Activated CD4-positive, alpha-beta T cell treated with anti-CD3 and anti-CD28 coated beads, Interleukin-2, amount 50 U/mL, for 1 hour (primary cell): ENCODE measurements around the gene DGAT2.

Source experiments
- DNase-seq: peaks from one replicate; pipeline ENCODE4 v3.0.0-alpha.2; 2020

The DGAT2 gene

GRCh38 chr11:75802021-75802912 lies 33.7 kb downstream of the DGAT2 start:
- DNase-seq, result no peak

GRCh38 chr11:75802913-75803820 lies 34.6 kb downstream of the DGAT2 start:
- DNase-seq, result peak; percentile 69

DNA sequence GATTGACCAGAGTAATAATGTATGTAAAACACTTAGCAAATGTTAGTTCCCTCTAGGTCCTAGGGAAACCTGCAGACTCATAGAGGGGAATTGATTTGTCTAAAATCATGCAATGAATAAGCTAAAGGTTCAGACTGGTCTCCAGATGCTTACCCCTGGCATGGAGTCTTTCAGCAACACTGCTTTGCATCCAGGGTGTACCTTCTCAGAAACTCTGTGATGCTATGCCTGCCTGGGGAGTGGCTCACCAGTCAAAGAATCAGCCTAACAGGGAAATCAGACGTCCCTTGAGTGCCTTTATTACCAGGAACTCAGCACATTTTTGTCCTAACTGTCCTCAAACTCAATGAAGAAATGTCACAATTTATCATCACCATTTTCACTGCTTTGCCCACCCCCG lies 40.5 kb downstream of the DGAT2 start:
- DNase-seq, result no peak

- no peak for DNase-seq
Observed at GRCh38 chr11:75809991-75810390, 41.4 kb downstream of the DGAT2 start.

DNA sequence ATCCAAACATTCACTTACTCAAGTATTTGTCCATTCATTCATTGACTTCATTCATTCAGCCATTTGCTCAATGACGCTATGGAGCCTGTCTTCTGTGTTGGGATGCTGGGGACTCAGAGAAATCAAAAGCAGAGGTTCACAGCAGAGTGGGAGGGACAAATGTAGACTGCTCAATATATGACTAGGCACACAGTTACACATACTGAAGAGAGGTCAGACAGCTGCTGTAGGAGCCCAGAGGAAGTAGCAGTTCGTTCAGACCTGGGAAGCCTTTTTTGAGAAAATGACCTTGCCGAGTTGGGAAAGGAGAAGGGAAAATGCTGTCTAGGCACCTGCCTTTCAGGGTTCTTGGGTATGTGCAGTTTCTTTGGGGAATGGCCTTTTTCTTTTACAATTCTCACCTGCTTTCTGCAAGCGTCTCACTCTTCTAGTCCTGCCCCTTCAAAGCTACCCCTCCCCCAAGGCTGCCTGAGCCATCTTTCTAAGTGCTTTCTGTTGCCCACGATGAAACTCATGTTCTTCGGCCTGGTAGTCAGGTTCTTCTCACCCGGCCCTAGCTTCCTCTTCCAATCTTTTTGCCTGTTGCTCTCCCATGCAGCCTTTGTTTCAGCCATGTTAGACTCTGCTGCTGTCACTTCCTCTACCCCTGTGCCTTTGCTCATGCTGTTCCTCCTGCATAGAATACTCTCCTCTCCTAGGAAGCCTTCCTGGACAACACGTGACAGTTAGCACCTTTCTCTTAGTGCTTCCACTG lies 42.2 kb downstream of the DGAT2 start:
- DNase-seq, result no peak

GRCh38 chr11:75811485-75811884 lies 42.9 kb downstream of the DGAT2 start:
- no peak for DNase-seq

DNA sequence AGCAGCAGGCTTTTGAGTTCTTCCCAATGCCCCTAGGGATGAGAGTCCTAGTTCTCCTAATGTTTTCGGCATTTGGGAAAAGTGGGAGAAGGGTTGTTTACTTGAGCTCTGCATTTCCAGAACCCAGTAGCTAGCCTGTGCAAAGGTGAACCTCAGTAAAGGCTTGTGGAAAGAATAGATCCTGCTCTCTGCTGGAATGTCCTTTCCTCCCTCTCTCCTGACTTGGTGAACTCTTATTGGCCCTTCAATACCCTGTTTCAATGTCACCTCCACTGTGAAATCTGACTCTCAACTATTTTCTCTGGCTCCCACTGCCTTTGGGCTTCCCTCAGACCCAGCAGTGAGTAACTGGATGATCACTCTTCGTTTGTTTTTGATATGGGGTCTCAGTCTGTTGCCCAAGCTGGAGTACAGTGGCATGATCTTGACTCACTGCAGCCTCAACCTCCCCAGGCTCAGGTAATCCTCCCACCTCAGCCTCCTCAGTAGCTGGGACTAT lies 44.0 kb downstream of the DGAT2 start:
- no peak for DNase-seq

DNA sequence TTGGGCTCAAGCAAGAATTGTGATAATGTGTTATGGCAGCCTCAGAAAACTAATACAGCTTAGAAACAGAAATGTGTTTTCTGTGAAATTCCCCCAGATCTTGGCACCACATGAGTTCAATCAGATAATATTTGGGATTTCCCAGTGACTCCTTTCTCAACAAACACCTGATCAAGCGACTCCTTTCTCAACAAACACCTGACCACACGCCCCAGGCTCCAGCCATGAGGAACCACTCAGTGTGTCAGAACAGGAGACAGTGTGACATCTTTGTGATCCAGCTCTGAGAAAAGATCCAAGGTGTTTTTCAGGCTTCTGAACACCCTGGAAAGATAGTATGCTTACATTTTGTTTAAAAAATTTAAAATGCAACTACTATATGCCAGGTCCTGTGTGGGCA lies 44.5 kb downstream of the DGAT2 start:
- no peak for DNase-seq

DNA sequence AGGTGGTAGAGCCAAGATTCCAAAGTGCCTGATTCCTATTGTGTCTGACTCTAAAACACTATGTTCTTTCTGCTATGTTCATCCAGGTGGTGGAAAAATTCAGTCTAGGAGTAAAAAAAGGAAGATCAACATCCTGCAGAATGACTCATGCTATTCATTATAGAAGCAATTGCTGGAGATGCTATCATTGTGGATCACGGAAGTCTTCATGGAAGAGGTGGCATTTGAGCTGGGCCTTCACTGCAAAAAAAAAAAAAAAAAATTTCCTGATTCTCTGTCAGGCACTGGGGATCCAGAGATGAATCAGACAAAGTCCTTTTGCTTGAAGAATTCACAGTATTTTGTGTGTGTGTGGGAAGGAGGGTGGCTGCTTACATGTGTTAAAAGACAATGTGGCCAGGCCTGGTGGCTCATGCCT lies 45.1 kb downstream of the DGAT2 start:
- DNase-seq, result no peak

- DNase-seq, result no peak
Observed at GRCh38 chr11:75814363-75814676, 45.7 kb downstream of the DGAT2 start.

DNA sequence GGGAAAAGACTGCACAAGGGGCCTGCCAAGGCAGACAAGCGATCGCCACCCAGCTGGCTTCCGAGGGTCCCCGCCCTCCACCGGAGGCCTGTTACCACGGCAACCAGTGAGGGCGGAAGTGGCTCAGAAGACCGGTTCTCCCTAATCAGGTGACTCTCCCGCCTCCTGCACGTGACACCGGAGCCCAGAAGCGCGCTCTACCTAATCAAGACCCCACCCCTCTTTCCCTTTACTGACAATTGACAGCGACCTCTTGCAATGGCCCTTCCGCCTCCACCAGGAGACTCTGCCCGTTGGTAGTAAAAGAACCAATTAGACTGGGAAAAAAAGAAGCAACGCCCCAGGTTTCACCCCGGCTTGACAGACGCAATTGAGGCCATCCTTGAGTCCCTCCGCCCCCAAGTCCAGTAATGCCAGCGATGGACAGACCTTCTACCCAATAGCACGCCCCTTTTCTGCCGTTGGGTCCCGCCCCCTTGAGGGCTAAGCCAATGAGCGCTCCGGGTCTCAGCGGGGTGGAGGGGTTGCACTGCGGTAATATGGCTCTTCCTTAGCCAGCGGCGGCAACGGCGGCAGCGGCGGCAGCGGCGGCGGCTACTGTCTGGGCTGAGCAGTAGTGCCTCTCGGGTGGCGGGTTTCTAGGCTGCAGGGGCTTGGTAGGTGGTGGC lies 46.2 kb downstream of the DGAT2 start, which contains the start of gene UVRAG:
TSS of gene UVRAG (plus strand) at position 534 of the 668 bp plus-strand sequence. CDS start 198 bp downstream, outside the sequence.
- DNase-seq, result peak; percentile 97

- no peak for DNase-seq
Observed at GRCh38 chr11:75815345-75816168, 47.0 kb downstream of the DGAT2 start.

DNA sequence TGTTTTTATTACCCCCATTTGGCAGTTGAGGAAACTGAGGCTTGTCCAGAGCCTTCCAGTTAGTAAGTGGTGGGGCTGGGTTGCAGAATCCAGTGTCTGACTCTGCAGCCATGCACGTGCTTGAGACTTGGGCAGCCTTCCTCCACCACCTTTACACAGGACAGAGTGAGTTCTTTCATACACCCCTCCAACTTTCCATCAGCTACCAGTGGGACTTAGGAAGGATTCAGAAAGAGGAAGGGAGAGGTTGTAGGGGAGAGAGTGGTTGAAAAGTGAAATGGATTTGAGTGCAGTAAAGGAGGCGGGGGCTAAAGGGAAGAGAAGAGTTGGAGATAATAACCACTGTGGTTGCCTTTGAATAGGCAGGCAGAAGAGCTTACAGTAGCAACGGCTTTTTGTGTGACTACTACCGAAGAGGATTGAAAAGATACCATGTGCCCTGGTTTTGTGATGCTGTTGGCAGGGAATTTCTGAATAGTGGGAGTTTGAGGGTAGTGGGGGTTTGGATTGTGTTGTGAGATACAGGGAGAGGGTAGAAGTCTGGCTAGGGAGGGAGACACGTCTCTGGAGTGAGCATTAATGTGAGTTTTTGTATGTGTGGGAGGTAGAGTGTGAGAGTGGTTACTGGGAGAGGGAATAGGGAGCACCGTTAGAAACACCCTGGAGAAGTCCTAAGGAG lies 48.1 kb downstream of the DGAT2 start:
- no peak for DNase-seq

DNA sequence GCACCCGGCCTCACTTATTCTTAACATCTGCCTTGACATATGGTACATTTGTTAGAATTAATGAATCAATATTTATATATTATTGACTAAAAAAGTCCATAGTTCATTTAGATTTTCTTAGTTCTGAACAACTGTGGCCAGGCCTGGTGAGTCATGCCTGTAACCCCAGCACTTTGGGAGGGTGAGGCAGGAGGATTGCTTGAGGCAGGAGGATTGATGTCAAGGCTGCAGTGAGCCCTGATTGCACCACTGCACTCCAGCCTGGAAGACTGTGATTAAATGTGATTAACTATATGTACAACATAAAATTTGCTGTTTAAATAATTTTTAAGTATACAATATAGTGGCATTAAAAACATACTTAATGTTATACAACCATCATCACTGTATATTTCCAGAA lies 52.1 kb downstream of the DGAT2 start:
- no peak for DNase-seq

GRCh38 chr11:75821202-75821601 lies 52.6 kb downstream of the DGAT2 start:
- no peak for DNase-seq

GRCh38 chr11:75822541-75822940 lies 54.0 kb downstream of the DGAT2 start:
- no peak for DNase-seq

DNA sequence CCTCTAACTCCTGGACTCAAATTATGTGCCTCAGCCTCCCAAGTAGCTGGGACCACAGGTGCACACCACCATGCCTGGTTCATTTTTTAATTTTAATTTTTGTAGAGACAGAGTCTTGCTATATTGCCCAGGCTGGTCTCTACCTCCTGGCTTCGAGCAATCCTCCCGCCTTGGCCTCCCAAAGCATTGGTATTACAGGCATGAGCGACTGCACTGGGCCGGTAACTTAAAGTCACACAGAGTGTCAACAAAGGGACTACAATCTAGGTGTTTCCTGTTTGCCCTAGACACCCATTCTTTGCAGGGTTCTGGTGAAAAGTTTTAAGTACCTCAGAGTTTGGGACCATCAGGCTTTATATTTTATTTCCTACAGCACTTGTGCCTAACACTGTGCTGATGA lies 54.8 kb downstream of the DGAT2 start:
- no peak for DNase-seq

GRCh38 chr11:75823946-75824345 lies 55.4 kb downstream of the DGAT2 start:
- DNase-seq, result no peak

- DNase-seq, result no peak
Observed at GRCh38 chr11:75826461-75827230, 58.1 kb downstream of the DGAT2 start.

GRCh38 chr11:75827562-75827961 lies 59.0 kb downstream of the DGAT2 start:
- DNase-seq, result no peak
